Uterus (tissue), 2 donors: ENCODE results near the gene KCNA10.

Experiments used
- POLR2A ChIP-seq, 2 donors: fragments of 450-650 bp; IDR thresholded peaks; one replicate each; pipeline ENCODE4 v1.6.1; 2016; ENCODE audit warnings: antibody characterized with exemption in 2 of 2, mild to moderate bottlenecking in 1 of 2, moderate library complexity in 1 of 2
- TF ChIP-seq, protein P1 (sequence below), 4 experiments: fragments of 200-600 bp in 2 of 4; fragments of 450-650 bp in 2 of 4; sonication (generic) in 2 of 4; IDR thresholded peaks; one replicate each; pipeline ENCODE4 v1.5.1; 2016 to 2019; ENCODE audit warnings: antibody characterized with exemption in 4 of 4, mild to moderate bottlenecking in 2 of 4, moderate library complexity in 1 of 4

DNA sequence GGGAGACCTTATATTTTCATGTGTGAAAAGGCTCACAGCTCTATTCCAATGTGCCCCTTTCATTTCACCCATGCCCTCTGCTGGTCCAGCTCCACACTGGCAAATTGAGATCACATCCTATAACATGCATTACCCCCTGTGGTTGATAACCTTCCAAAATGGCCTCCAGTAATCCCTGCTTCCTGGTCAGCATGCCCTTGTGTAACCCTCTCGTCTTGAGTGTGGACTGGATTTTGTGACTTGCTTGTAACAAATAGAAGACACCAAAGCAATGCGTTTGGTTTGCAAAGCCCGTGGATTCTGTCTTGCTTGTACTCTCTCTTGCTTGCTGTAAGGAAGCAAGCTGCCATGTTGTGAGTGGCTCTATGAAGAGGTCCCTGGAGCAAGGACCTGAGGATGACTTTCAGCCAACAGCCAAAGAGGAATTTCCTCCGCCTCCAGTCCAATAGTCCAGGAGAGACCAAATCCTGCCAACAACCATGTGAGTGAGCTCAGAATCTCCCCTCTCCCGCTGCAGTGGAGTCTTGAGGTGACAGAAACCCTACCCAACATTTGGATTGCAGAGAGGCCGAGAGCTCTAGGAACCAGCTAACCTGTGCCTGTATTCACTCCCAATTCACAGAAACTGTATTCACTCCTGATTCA, 17.4 kb downstream of the KCNA10 start:
- no peak for TF ChIP-seq POLR2A (IDR thresholded peaks at IDR 0.05)
- TF ChIP-seq, protein P1, sequence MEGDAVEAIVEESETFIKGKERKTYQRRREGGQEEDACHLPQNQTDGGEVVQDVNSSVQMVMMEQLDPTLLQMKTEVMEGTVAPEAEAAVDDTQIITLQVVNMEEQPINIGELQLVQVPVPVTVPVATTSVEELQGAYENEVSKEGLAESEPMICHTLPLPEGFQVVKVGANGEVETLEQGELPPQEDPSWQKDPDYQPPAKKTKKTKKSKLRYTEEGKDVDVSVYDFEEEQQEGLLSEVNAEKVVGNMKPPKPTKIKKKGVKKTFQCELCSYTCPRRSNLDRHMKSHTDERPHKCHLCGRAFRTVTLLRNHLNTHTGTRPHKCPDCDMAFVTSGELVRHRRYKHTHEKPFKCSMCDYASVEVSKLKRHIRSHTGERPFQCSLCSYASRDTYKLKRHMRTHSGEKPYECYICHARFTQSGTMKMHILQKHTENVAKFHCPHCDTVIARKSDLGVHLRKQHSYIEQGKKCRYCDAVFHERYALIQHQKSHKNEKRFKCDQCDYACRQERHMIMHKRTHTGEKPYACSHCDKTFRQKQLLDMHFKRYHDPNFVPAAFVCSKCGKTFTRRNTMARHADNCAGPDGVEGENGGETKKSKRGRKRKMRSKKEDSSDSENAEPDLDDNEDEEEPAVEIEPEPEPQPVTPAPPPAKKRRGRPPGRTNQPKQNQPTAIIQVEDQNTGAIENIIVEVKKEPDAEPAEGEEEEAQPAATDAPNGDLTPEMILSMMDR (IDR thresholded peaks at IDR 0.05) = no peak
